Ascending aorta (tissue), 2 donors: Measurements from ENCODE around the gene FERMT2. TPM values are rescaled to one million over a fixed set of nuclear protein-coding genes. Genes with fewer than 3 reads are reported as not detected.
"Not testable (repeated sequence)": the region's sequence is repeated elsewhere in the genome, so short reads cannot be mapped to it uniquely, and the experiment has no call there.

Source experiments
- DNase-seq, 2 donors: peaks; one replicate each; pipeline ENCODE4 v3.0.0-alpha.2; 2019; ENCODE audit warnings: low spot score in 2 of 2
- H3K27ac ChIP-seq, 2 donors: fragments of 200-600 bp; sonication (generic); one replicate each; pipeline ENCODE4 v1.5.1; 2016 to 2017; ENCODE audit warnings: mild to moderate bottlenecking in 1 of 2
- H3K27me3 ChIP-seq: fragments of 200-600 bp; sonication (generic); one replicate; pipeline ENCODE4 v1.5.1; 2017
- H3K36me3 ChIP-seq, 2 donors: fragments of 200-600 bp; sonication (generic); one replicate each; pipeline ENCODE4 v1.5.1; 2016
- H3K4me1 ChIP-seq, 2 donors: fragments of 200-600 bp; sonication (generic); one replicate each; pipeline ENCODE4 v1.5.1; 2016 to 2017; ENCODE audit warnings: mild to moderate bottlenecking in 1 of 2
- H3K4me3 ChIP-seq, 2 donors: fragments of 200-600 bp; sonication (generic); one replicate each; pipeline ENCODE4 v1.5.1; 2016 to 2017; ENCODE audit warnings: mild to moderate bottlenecking in 1 of 2
- H3K9me3 ChIP-seq, 2 donors: fragments of 200-600 bp; sonication (generic); one replicate each; pipeline ENCODE4 v1.5.1; 2016
- CTCF ChIP-seq, 3 experiments: fragments of 200-600 bp in 2 of 3; fragments of 450-650 bp in 1 of 3; sonication (generic) in 2 of 3; IDR thresholded peaks; one replicate each; pipeline ENCODE4 v1.5.1; 2016 to 2019; ENCODE audit warnings: antibody characterized with exemption in 3 of 3, mild to moderate bottlenecking in 1 of 3, moderate library complexity in 1 of 3
- intact Hi-C: fragments of 100-400 bp; cut with DNase I; formaldehyde crosslinking; loops from one replicate; pipeline ENCODE4 v1.15.1; 2023
- total RNA-seq: library from RNA; depleted of rRNA; stranded (reverse); fragments of >200 nt; gene quantifications from one replicate; pipeline ENCODE4 v1.1.0, GENCODE V29; 2016

The FERMT2 gene
- total RNA-seq, 1 donor from 2014 or later: 101 TPM

DNA sequence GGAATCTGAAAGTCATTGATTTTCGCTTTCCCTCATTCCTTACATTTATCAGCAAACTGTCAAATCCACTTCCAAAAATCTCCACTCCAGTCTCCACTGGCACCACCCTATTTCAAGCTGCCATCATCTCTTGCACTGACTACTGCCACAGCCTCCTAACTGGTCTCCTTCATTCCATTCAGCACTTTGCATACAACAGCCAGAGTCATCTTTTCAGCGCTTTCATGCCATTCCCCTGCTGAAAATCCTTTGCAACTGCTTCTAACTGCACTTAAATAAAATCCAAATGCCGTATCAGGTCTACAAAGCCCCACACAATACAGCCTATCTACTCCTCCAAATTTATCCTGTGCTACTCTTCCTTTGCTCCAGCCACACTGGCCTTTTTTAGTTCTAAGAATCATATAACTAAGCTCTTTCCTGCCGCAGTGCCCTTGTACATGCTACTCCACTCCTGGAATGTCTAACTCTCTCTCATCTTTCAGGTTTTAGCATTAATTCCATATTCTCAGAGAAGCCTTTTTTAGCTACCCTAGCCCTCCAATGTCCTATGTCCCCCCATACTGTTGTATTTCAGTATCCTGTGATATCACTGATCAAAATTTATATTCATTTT, 21.6 kb downstream of the FERMT2 start:
- H3K27ac ChIP-seq: peak overlapping the region; percentile 17 to 34

DNA sequence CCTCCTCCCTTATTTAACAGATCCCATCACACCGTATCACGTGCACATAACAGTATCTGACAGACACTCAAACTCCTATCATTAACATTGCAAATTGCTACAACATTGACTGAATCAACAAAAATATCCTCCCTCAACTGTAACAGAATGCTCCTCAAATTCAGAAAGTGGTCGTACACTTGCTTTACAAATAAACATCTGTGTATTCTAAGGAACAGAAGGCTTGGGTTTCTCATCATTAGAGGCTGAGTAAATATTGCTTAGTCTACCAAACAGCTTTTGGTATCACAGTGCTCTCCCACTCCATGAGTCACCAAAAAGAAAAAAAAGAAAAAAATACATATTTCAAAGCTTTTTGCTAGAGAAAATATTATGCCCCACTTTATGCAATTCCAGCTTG, 23.9 kb downstream of the FERMT2 start:
- H3K27me3 ChIP-seq: no peaks in the 10 kb centered on the region
- H3K27ac ChIP-seq: peak overlapping the region; percentile 40 to 62
- no peaks in the 10 kb centered on the region for H3K36me3 ChIP-seq
- H3K4me3 ChIP-seq: peak overlapping the region; percentile 19 to 35
- intact Hi-C loops: loop anchor here (2.0 kb wide), 1 partner anchor 22 kb away; no protein-coding TSS in a partner anchor
- H3K4me1 ChIP-seq: peaks cover 11 to 68% of the 10 kb centered on the region in 2 donors
- no peaks in the 10 kb centered on the region for H3K9me3 ChIP-seq
- DNase-seq: no peak
- TF ChIP-seq CTCF (IDR thresholded peaks at IDR 0.05): no peak

More for the DNA sequence above, 21.6 kb downstream of the FERMT2 start:
- intact Hi-C loops: no loop called here
- peaks cover 8 to 57% of the 10 kb centered on the region in 2 donors for H3K4me1 ChIP-seq
- H3K27me3 ChIP-seq: no peaks in the 10 kb centered on the region
- H3K9me3 ChIP-seq: no peaks in the 10 kb centered on the region
- no peak overlapping the region for H3K4me3 ChIP-seq
- DNase-seq: no peak
- no peaks in the 10 kb centered on the region for H3K36me3 ChIP-seq
- no peak for TF ChIP-seq CTCF (IDR thresholded peaks at IDR 0.05)

GRCh38 chr14:52923902-52924575, 26.8 kb downstream of the FERMT2 start:
- no peak for DNase-seq
- Histone ChIP-seq H3K27me3 (no peaks in the 10 kb centered on the region), H3K36me3 (no peaks in the 10 kb centered on the region), H3K4me3 (peak overlapping the region in 1 of 2 donors; percentile 5), H3K27ac (peak overlapping the region; percentile 82 to 87), H3K4me1 (peaks cover 12 to 76% of the 10 kb centered on the region in 2 donors), H3K9me3 (no peaks in the 10 kb centered on the region)
- intact Hi-C loops: loop anchor here (5.0 kb wide), 1 partner anchor 42 kb away; no protein-coding TSS in a partner anchor
- TF ChIP-seq CTCF (IDR thresholded peaks at IDR 0.05): peak in 1 of 3 experiments; percentile 4

GRCh38 chr14:52922656-52923055, 28.2 kb downstream of the FERMT2 start:
- no peaks in the 10 kb centered on the region for H3K27me3 ChIP-seq
- intact Hi-C loops: loop anchor here (5.0 kb wide), 1 partner anchor 40 kb away; no protein-coding TSS in a partner anchor
- DNase-seq: no peak
- H3K27ac ChIP-seq: peak overlapping the region; percentile 82 to 87
- no peaks in the 10 kb centered on the region for H3K36me3 ChIP-seq
- peaks cover 16 to 81% of the 10 kb centered on the region in 2 donors for H3K4me1 ChIP-seq
- H3K9me3 ChIP-seq: no peaks in the 10 kb centered on the region
- TF ChIP-seq CTCF (IDR thresholded peaks at IDR 0.05): no peak
- H3K4me3 ChIP-seq: no peak overlapping the region

DNA sequence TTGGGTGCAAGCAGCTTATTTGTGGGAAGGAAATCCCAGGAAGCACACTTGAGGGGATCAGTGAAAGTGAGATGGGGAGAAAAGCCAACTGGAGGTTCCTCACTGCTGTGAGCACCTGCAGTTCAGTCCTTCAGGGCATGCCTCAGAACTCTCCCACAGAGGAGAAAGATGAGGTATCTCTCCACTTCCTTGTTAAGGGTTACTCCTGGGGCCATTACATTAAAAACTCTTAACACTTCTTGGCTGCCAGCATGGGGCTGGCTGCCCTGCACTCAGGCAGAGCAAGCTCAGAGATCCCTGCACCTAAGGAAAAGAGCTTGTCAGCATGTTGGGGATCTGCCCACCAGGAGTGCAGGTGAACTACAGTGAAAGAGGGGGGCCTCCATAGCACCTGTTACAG, 28.8 kb downstream of the FERMT2 start:
- no peaks in the 10 kb centered on the region for H3K27me3 ChIP-seq
- no peak for DNase-seq
- intact Hi-C loops: loop anchor here (5.0 kb wide), 1 partner anchor 40 kb away; no protein-coding TSS in a partner anchor
- TF ChIP-seq CTCF (IDR thresholded peaks at IDR 0.05): no peak
- peaks cover 17 to 81% of the 10 kb centered on the region in 2 donors for H3K4me1 ChIP-seq
- no peaks in the 10 kb centered on the region for H3K9me3 ChIP-seq
- H3K27ac ChIP-seq: peak overlapping the region; percentile 82 to 87
- H3K4me3 ChIP-seq: peak overlapping the region in 1 of 2 donors; percentile 11
- H3K36me3 ChIP-seq: no peaks in the 10 kb centered on the region

GRCh38 chr14:52920411-52920810, 30.4 kb downstream of the FERMT2 start:
- H3K36me3 ChIP-seq, H3K9me3 ChIP-seq, H3K27me3 ChIP-seq, H3K4me3 ChIP-seq, DNase-seq: not testable (repeated sequence)
- Histone ChIP-seq H3K4me1 (peaks cover 14 to 77% of the 10 kb centered on the region in 2 donors), H3K27ac (peak overlapping the region; percentile 82 to 87)
- intact Hi-C loops: loop anchor here (5.0 kb wide), 1 partner anchor 38 kb away; no protein-coding TSS in a partner anchor
